Measurements from ENCODE around the gene GARIN3.
"Not testable (repeated sequence)": the region's sequence is repeated elsewhere in the genome, so short reads cannot be mapped to it uniquely, and the experiment has no call there.

The GARIN3 gene

DNA sequence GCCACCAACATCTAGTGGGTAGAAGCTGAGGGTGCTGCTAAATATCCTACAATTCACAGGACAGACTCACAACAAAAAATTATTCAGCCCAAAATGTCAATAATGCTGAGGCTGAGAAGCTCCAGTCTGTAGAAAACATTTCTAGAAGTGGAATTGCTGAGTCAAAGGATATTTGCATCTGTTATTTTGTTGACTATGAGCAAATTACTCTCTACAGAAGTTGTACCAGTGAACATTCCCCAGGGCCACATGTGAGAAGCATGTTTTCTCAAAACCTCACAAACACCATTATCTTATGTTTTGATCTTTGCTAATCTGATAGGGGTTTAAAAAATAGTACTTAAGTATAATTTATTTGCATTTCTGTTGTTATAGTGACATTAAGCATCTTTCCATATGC is 30.0 kb upstream of the GARIN3 start:
- no peak for DNase-seq (ENCODE audit: low read depth, low spot score)
- TF ChIP-seq, protein P1, sequence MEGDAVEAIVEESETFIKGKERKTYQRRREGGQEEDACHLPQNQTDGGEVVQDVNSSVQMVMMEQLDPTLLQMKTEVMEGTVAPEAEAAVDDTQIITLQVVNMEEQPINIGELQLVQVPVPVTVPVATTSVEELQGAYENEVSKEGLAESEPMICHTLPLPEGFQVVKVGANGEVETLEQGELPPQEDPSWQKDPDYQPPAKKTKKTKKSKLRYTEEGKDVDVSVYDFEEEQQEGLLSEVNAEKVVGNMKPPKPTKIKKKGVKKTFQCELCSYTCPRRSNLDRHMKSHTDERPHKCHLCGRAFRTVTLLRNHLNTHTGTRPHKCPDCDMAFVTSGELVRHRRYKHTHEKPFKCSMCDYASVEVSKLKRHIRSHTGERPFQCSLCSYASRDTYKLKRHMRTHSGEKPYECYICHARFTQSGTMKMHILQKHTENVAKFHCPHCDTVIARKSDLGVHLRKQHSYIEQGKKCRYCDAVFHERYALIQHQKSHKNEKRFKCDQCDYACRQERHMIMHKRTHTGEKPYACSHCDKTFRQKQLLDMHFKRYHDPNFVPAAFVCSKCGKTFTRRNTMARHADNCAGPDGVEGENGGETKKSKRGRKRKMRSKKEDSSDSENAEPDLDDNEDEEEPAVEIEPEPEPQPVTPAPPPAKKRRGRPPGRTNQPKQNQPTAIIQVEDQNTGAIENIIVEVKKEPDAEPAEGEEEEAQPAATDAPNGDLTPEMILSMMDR (IDR thresholded peaks at IDR 0.05; ENCODE audit: low read depth, low read length): no peak
- in situ Hi-C loops (cut with HindIII; ENCODE audit: low sequenced_read_pairs): no loop called here
- H3K4me3 ChIP-seq (ENCODE audit: low read depth, low read length): no peak overlapping the region

DNA sequence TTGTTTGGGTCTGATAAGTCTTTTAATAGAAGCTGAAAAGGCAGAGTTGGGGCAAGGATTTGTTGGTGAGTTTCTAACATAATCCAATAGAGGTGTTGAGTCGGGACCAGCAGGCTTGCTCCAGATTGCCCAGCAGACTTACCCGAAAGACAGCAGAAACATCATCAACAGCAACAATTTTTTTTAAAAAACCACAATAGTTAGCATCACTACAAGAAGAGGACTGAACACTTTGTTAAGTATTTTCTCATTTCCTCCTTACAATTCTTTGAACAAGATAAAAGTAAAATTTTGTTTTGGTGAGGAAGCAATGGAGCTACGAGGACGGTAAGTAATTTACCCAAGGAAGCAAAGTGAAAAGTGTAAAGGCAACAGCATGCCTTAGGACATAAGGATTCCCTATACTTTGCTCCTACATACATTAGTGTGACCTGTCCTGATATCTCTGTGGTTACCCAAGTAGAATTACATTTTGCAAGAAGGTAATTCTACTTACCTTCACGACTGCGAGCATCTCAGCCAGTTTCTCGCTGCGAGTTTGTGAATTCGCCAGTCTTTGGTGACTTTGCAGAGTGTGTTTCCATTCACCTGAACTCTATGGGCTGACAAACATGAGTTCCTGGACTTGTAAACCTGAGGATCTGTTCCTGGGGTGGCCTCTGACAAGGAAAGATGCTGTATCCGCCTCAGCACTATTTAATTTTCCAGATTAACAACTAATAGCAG is 27.8 kb upstream of the GARIN3 start:
- in situ Hi-C loops (cut with HindIII; ENCODE audit: low sequenced_read_pairs): no loop called here
- no peak for DNase-seq (ENCODE audit: low read depth, low spot score)
- no peak overlapping the region for H3K4me3 ChIP-seq (ENCODE audit: low read depth, low read length)
- TF ChIP-seq, protein P1 (IDR thresholded peaks at IDR 0.05; ENCODE audit: low read depth, low read length): no peak

DNA sequence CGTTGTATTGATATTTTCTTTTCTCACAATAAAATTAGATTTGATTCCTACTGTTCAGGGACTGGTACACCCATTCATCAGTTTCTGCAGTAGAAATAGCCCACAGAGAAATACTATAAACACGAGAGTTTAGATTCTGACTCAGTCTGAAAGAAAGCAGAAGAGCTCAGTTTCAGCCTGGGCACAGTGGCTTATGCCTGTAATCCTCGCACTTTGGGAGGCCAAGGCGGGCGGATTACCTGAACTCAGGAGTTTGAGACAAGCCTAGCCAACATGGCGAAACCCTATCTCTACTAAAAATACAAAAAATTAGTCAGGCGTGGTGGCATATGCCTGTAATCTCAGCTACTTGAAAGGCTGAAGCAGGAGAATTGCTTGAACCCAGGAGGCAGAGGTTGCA is 23.2 kb upstream of the GARIN3 start:
- no peak overlapping the region for H3K4me3 ChIP-seq (ENCODE audit: low read depth, low read length)
- in situ Hi-C loops (cut with HindIII; ENCODE audit: low sequenced_read_pairs): no loop called here
- DNase-seq (ENCODE audit: low read depth, low spot score): no peak
- TF ChIP-seq, protein P1 (IDR thresholded peaks at IDR 0.05; ENCODE audit: low read depth, low read length): no peak

DNA sequence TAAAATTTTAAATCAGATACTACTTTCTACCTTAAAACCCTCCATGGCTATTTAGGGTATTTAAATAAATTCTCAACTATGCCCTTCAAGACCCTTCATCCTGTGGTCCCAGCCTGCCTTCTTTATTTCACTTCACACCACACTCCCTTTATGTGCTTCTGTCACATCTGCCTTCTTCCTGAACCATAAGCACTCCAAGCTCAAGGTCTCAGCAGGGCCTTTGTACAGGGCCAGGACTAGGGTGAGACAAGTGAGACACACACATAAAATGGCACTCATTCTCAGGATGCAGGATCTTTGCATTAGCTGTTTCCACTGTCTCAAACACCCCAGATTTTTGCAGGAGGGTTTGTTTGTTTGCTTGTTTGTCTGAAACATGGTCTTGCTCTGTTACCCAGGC is 22.2 kb upstream of the GARIN3 start:
- in situ Hi-C loops (cut with HindIII; ENCODE audit: low sequenced_read_pairs): no loop called here
- no peak for DNase-seq (ENCODE audit: low read depth, low spot score)
- TF ChIP-seq, protein P1 (IDR thresholded peaks at IDR 0.05; ENCODE audit: low read depth, low read length): no peak
- no peak overlapping the region for H3K4me3 ChIP-seq (ENCODE audit: low read depth, low read length)

DNA sequence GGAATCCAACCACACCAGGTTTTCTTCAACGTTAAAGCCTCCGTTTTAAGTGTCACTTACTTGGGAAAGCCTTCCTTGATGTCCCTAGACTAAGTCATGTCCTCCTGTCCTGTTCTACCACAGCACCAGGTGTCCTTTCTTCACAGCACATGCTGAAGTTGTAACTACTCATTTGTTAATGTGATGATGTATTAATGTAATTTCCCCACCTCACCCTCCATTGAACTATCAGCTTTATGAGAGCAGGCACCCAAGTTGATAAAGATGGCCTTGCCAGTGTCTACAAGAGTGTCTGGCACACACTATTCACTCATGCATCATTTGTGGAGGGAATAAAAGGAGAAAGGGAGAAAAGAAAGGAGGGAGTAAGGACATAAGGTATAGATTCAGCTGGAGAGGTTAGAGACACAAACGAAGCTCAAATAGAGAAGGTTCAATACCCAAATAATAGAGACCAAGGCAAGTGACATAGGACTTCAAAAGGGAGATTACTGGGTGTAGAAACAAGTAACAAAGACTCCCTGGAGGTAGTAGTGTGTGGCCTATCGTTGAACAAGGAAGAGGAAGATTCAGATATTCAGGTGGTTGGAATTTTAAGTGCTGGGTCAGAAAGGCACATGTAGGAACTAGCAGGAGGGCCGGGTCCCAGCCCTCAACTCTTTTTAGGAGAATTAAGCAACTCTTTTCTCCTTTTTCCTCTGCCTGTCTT is 21.1 kb upstream of the GARIN3 start:
- in situ Hi-C loops (cut with HindIII; ENCODE audit: low sequenced_read_pairs): no loop called here
- DNase-seq (ENCODE audit: low read depth, low spot score): no peak
- H3K4me3 ChIP-seq (ENCODE audit: low read depth, low read length): no peak overlapping the region
- TF ChIP-seq, protein P1 (IDR thresholded peaks at IDR 0.05; ENCODE audit: low read depth, low read length): no peak

DNA sequence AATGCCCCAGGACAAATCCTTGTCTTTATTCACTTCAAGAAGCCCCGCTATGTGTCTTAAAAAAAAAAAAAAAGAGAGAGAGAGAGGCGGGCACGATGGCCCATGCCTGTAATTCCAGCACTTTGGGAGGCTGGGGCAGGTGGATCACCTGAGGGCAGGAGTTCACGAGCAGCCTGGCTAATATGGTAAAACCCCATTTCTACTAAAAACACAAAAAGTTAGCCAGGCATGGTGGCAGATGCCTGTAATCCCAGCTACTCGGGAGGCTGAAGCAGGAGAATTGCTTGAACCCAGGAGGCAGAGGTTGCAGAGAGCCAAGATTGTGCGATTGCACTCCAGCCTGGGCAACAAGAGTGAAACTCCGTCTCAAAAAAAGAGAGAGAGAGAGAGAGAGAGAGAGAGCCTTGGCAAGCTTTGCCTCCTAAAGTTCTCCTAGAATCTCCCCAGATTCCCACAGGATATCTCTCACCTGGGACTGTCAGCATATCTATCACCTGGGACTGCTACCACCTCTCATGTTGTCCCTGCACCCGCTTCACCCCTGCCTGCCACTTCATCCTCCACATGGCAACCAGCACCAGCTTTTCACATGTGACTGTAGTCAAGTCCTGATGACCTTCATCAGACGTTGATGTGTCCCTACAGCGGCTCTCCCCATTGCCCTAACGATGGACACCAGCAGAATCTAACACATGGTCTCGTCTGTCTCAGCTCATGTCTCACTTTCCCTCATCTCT is 20.4 kb upstream of the GARIN3 start:
- TF ChIP-seq, protein P1 (IDR thresholded peaks at IDR 0.05; ENCODE audit: low read depth, low read length): no peak
- DNase-seq (ENCODE audit: low read depth, low spot score): no peak
- in situ Hi-C loops (cut with HindIII; ENCODE audit: low sequenced_read_pairs): no loop called here
- H3K4me3 ChIP-seq (ENCODE audit: low read depth, low read length): no peak overlapping the region

DNA sequence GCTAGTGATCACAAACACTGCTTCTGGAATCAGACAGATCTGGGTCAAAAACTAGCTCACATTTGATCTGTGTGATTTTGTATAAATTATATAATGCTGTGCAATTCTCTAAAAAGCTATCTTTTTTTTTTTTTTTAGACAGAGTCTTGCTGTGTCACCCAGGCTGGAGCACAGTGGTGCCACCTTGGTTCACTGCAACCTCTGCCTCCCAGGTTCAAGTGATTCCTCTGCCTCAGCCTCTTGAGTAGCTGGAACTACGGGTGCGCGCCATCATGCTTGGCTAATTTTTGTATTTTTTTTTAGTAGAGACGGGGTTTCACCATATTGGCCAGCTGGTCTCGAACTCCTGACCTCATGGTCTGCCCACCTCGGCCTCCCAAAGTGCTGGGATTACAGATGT is 19.1 kb upstream of the GARIN3 start:
- H3K4me3 ChIP-seq (ENCODE audit: low read depth, low read length); DNase-seq (ENCODE audit: low read depth, low spot score); in situ Hi-C loops (cut with HindIII; ENCODE audit: low sequenced_read_pairs): not testable (repeated sequence)

Data from astrocyte of the spinal cord (primary cell).